Activated T-cell treated with anti-CD3 and anti-CD28 coated beads for 4 hours (primary cell): ENCODE measurements around the gene MTR.

Experiments used
- DNase-seq: peaks from one replicate; pipeline ENCODE4 v3.0.0-alpha.2; 2020

The MTR gene

DNA sequence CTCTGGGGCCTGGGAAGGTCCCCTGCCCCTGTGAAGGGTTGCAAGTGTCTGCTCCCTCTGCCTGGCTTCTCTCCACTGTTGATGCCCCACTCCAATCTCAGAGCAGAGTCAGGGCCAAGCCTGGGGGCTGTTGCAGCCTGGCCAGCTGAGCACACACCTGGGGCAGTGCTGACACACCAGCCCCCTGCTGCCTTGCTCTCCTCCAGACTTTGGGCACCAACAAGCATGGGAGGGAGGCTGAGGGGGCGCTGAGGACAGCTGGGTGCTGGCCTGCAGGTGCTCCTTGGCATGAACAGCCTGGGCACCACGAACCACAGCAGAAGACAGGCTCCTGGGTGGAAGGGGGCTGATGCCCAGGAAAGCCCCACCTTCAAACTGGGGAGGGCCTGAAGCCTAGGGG, 9.6 kb upstream of the MTR start:
- DNase-seq, result no peak

DNA sequence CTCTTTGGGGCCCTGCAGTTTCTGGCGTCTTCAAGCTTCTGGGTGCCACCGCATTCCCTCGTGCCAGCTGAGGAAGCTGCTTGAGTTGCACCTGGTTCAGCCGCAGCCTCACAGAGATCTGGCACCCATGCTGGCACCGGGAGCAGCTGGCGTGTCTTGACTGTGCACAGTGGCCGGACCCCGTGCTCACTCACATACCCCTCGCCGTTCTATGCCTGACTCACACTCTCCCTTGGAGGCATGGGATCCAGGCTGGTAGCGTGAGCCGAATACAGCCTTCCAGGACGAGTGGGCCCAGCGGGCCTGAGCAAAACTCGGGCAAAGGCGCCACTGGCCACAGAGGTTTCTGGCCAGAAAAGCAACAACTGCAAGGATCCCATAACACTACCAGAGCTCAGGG, 8.6 kb upstream of the MTR start:
- no peak for DNase-seq

DNA sequence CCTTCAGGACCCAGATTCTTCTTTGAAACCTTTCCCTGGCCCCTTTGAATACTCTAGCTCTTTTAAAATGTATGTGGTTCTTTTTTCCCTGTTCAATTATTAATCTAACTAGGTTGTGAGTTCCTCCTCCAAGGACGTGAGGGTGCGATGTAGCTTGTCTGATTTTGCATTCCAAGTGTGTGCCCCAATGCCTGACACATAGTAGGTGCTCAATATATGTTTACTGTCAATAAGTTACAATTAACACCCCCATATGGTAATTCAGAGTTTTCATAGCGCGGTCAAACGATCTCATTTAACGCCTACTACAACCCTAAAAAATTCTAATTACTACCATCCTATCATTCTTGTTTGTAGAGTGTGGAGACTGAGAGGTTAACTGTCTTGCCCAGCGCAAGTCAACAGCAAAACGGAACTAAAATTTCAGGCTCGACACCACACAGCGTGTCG, 482 bp upstream of the MTR start:
- no peak for DNase-seq

DNA sequence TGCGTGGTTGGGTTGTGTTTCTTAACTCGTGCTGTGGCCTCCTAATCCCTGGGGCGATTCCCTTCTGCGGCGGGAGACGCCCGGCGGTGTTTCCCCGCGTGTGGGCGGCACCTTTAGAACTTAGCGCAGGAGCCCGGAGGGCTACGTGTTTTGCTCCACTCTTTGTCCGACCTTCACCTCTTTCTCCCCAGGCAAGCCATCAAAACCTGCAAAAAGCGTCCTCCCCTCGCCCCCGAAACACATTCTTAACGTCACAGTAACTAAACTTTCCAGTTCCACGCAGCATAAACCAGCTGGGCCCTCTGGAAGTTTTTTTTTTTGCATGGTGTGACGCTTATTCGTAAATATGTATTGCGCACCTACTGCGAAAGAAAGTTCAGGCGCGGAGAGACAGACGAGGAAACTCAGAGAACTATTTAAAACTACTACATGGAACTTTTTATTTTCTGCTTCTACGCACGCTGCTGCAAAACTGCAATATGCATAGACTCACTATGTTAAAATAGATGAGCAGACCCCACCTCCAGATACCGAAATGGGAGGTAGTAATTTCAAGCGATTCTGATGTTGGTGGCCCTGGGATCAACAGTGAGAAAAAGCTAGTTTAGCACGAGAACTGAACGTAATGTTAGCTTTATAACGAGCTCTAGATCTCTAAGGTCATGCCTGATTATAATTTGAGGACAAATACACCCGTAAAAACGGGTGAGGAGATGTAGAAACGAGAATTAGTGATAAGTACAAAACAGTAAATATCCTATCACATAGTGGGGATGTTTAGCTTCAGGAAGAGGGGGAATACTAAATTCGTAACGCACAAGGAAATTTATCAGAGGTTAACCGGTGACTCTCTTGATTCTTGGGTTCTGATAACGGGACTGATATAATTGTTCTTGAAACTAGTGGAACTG, 920 bp downstream of the MTR start:
- peak; percentile 47 for DNase-seq

DNA sequence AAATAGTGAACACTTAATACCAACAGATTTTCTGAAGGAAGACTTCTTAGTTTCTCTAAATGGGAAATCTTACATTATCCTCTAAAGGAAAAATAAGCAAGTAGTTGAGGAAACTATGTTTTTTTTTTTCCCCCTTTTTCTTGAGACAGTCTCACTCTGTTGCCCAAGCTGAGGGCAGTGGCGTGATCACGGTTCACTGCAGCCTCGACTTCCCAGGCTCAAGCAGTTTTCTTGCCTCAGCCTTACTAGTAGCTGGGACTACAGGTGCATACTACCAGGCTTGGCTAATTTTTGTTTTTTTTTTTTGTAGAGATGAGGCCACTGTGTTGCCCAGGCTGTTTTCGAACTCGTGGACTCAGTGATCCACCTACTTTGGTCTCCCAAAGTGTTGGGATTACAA, 3.9 kb downstream of the MTR start:
- DNase-seq, result no peak

DNA sequence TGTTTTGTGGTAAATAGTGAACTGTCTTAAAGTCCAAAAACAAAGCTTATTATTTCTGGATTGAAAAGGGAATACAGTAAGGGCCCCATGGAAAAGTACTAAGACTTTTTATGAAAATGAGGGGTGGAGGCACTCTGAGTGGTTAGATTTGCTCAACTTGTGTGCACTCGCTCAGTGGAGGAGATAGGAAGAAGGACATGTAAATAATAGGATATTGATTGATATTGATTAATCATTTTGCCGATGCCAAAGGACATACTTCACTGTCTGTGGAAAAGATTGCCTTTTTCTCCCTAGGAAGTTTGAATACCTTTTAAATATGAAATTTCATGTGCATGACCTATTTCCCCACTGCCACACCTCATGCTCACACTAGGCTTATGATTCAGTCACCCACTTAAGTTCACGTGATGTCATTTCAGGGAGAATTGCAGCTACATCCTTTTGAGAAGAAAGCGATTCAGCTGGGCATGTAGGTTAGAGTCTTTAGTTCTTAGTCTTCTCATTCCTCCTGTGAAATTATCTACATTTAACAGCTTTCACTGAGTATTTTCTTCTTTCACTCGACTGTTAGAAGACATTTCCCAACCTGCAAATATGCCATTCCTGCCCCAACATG, 5.0 kb downstream of the MTR start:
- DNase-seq, result no peak

DNA sequence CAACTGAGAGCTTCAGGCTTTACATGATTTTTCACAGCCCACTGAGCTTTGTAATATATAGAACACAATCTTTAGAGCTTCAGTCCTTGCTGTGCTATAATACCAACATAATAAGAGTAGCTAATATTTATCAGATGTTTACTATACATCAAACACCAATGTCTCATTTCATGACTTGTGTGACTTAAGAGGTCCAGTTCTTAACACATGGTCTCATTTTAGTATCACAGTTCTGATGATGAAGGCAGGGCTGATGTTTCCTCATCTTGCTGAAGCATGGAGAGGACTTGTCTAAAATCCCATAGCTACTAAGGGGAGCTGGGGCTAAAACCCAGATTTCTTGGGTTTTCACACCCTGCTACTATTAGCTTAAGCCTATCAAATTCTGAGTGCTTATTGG, 5.5 kb downstream of the MTR start:
- DNase-seq, result no peak

DNA sequence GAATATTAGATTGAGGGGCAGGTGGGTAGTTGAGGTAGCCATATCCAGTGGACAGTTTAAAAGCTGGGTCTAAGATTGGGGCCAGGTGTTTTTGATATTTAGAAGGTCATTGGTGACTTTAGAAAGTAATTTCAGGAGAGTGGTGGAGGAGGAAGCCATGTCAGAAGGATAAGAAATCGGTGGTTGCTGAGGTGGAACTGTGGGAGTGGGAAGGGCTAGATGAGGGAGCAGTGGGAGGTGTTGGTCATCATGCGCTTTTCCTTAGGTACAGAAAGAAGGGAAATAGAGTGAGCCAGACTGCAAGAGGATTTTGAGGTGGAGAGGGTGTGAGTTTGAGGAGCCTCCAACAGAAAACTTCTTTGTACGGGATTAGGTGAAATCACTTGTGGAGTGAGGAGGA, 7.2 kb downstream of the MTR start:
- DNase-seq, result no peak

DNA sequence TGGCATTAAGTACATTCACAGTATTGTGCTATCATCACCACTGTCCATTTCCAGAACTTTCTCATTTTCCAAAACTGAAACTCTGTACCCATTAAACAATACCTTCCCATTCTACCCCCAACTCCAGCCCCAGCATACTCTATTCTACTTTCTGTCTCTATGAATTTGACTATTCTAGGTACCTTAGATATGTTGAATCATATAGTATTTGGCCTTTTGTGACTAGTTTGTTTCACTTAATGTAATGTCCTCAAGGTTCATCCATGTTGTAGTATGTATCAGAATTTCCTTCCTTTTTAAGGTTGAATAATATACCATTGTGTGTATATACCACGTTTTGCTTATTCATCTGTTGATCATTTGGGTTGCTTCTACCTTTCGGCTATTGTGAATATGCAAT, 11.5 kb downstream of the MTR start:
- DNase-seq, result no peak

DNA sequence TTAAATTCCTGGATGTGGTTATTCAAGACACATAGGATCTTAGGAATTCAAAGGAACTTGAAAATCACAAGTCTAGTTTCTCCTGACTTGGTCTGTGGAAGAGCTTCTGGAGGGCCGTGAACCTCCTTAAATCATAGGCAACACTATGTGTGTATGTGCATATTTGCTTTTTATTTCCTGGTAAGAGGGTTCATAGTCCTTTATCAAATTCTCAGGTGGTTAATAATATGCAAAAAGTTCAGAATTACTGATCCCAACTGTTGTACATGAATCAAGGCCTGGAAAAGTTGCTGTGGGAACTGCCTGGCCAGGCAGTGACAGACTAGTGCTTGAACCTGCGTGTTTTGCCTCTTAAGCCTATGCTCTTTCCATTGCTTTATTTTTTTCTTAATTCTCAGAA, 12.9 kb downstream of the MTR start:
- DNase-seq, result no peak

DNA sequence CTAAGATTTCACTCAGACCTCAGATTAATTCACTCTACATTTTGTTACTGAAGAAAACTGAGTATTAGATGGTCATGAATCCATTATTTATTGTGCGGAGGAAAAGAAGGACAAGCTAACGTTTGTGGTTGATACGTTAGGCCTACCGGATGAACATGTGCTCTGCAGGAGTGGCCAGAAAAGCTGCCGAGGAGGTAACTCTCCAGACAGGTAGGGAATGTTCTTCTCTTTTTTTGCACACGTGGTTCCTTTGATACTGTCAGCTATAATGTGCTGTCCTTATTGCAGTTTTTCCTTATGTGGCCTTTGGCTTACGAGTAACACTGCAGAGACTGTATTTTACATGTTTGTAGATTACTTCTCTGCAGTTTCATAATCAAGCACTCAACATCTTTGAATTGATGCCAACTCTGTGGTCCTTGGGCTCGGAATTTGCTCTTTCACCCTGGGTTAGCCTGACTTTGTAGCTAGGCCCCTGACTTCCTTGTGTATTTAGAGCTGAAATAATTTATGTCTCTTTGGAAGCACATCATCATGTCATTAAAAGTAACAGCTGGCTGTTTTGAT, 13.6 kb downstream of the MTR start:
- DNase-seq, result no peak

DNA sequence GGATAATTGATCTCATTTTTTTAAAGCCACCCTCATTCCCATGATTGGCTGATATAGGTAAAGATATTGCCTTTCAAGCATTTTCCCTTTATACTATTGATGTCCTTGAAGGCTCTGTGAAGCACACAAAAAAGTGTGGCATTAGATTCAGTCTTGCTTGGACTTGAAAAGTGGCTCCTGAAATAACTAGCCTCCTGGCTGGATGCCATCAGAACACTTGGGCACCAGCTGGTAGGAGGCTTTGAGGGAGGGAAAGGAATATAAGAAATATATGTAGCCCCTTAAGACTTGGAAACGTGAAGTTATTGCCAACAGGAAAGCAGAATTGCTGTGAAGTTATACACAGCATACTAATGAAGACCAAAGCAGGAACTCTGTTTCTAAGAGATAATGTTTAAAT, 14.1 kb downstream of the MTR start:
- no peak for DNase-seq

DNA sequence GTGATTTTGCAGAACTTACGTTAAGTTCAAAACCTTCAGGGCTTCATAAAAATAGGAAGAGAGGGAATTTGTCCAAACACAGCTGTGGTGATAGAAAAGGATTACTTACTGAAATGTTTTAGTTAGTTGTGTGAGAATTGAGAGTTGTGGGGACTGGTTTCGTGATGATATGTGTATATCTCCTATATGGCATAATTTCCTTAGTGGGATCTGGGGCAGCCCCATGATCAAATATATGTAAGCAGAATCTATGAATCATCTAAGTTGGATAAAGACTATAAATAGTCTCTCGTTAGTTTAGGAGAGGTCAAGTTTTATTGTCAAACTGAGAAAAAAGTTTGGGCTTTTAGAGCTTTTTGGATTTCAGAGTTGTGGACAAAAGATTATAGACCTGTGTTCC, 14.9 kb downstream of the MTR start:
- DNase-seq, result no peak

DNA sequence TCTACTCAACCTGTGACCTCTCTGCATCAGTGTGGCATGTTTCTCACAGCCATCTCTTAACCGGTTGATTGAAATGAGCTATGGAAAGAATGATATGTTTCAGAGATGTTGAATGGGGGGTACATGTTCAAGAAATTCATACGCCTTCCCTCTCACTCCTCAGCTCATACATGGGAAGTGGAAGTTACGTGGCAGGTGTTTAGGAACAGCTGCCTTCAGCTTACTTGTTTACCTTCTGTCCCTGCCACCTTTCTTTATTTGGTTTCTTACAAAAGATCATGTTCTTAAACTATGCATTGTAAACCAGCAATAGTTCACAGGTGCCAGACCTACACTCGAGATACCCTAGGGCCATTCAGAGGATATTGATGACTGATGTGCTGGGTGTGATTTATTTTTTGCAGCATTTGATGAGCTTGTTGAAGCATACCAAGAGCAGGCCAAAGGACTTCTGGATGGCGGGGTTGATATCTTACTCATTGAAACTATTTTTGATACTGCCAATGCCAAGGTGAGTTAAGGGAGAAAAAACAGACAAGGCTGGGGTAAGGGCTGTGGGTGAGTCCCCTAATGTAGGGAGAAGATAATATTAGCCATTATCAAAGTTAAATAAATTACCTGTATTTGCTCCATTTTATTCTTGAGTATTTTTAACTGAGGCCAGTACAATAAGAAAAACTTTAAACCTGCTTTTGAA, 17.4 kb downstream of the MTR start:
- no peak for DNase-seq

DNA sequence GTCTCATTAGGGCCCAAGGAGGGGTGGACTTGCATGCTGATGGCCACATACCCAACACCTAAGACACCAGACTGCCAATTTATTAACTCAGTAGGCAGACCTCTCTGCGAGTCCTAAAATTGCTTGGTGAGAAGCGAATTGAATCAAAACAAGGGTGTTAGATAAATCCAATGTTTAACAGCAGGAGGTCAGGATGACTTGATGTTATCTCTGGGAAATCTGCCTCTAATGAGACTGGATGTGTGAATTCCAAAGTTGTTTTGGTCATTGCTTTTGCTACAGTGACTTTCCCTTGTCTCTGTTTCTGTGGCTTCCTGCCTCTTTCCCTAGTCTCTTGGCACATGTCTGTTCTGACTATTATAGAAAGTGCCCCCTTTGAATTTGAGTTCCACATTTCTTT, 20.8 kb downstream of the MTR start:
- no peak for DNase-seq

DNA sequence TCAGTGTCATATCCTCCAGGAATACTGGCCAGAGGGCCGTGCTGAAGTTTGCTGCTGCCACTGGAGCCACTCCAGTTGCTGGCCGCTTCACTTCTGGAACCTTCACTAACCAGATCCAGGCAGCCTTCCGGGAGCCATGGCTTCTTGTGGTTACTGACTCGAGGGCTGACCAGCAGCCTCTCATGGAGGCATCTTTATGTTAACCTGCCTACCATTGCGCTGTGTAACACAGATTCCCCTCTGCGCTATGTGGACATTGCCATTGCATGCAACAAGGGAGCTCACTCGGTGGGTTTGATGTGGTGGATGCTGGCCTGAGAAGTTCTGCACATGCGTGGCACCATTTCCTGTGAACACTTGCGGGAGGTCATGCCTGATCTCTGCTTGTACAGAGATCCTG, 24.8 kb downstream of the MTR start:
- no peak for DNase-seq

DNA sequence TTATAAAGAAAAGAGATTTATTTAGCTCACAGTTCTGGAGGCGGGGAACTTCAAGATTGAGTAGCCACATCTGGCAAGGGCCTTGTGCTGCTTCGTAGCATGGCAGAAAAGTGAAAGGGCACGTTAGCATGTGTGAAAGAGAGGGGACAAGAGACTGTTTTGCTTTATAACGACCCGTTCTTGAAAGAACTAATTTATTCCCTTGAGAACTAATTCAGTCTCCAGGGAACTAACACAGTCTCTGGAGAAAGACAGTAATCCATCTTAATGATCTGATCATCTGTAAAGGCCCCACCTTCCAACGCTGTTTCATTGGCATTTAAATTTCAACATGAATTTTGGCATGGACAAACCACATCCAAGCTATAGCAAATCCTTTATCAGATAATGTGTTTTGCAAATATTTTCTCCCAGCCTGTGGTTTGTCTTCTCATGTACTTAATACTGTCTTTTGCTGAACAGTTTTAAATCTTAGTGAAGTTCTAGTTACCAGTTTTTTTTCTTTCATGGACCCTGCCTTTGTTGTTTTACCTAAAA, 26.1 kb downstream of the MTR start:
- no peak for DNase-seq

DNA sequence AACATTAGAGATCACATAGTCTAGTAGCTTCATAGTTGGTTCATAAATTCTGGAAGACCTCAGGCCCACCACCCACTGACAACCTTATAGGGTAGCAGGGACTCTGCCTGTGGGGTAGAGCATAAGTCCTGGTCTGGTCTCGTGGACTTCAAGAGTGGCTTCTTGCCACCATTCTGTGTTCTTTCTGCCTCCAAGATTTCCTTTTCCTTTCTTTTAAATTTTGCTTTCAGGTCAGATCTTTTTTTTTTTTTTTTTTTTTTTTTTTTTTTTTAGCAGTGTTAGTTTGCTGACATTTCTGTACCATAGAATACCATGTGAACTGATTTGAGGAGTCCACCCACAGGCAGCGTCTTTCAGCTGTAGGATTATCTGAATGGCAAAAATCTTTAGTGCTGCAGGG, 28.5 kb downstream of the MTR start:
- no peak for DNase-seq

DNA sequence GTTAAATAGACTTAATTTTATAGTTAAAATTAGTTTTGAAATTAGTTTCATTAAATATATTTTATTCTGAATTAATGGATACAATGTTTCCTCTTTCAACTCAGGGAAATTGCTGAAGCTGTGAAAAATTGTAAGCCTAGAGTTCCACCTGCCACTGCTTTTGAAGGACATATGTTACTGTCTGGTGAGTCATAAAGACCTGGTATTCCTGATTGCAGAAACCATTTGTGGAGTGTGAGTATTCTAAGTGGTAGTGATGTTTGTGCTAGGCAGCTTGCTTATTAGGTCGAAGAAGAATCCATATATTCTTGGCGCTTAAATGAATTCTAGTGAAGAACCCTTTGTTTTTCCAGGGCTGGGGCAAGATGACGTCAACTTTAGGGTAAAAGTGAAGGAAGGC, 34.0 kb downstream of the MTR start:
- DNase-seq, result no peak

DNA sequence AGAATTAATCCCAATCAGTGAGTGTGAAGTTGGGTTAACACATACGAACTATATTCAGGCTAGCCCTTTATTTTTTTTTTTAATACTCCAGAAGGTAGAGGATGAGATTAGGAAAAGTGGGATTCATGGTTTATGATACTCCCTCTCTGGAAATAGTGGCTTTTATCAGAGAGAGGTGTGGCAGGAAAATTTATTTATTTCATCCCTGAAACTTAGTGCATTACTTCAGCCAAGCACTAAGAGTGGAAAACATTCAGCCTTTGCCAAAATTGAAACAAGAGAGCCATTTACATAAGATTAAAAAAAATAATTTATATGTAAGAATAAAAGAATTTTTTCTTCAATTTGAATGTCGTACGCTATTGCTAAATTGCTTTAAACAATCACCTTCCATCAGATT, 35.0 kb downstream of the MTR start:
- no peak for DNase-seq

DNA sequence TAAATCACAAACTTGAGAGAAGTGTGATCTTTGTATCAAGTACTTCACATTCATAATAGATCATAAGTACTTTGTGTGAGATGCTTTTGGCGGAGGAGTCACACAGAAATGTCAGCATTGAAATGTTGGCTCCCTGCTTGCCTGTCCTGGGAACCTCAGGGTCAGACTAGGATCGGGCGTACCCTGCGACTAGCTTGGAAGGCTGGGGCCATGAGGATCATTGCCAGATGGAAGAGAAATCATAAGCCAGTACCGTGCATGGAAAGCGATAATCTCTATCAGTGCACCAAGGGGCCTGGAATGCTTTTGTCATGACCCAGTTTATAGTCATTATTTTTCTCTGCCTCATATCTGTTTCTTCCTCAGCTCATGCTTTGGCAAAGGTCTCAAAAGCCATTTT, 35.5 kb downstream of the MTR start:
- no peak for DNase-seq

DNA sequence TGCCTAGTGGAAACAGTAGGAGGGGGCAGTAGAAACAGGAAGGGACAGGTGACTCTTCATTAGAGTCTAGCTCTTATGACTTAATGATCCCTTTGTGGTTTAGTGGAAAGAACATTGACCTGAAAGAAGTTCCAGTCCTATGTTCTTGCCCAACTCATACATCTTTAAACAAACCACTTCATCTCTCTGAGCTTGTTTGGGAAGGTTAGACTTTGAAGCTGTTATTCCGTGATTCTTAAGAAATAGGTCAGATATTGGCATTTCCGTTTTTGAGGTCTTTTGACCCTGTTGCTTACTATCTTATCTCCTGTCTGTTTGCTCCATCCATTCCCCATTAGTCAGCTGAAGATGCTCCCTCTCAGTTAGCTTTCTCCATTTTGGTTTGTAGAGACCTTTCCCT, 38.5 kb downstream of the MTR start:
- no peak for DNase-seq

DNA sequence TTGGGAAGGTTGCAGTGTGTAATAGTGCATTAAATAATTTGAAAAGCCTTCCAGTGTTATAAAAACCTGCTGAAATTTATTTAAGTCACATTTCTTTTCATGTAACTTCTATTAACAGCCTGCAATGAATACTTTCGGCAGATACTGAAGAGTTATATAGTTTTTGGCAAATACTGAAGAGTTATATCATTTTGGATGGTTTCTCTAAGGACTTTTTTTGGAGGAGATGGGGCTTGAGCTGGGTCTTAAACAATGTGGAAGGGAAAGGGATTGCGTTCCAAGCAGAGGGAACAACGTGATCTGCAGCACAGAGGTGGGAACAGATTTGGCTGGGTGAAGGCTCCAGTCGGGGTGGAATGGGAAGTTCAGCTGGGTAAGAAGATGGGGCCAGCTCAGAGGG, 39.8 kb downstream of the MTR start:
- DNase-seq, result no peak

DNA sequence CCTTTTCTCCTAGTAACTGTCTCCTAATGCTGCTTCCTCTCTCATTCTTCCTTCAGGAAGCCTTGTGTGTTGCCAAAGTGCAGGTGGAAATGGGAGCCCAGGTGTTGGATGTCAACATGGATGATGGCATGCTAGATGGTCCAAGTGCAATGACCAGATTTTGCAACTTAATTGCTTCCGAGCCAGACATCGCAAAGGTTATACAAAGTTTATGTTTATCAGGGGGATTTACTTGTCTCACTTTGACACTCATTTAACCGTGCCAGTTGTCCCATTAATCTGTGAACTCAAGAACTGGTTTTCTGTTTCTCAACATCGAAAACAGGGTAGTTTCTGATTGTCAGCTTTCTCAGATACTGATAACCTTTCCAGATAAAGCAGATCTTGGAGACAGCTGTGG, 40.4 kb downstream of the MTR start:
- DNase-seq, result no peak
